Adrenal gland (tissue), 5 donors: Measurements from ENCODE around the gene NUDT22.

Experiments
- CTCF ChIP-seq, 6 experiments: fragments of 450-650 bp in 4 of 6; fragments of 200-600 bp in 2 of 6; sonication (generic) in 1 of 6; IDR thresholded peaks; 1 replicate in 5 of 6; 2 replicates in 1 of 6; pipeline versions ENCODE4 v1.5.1 to v1.8.0; 2016 to 2021; ENCODE audit warnings: antibody characterized with exemption in 6 of 6, mild to moderate bottlenecking in 2 of 6, moderate library complexity in 1 of 6
- POLR2A ChIP-seq, 2 donors: fragments of 450-650 bp; IDR thresholded peaks; one replicate each; pipeline ENCODE4 v1.6.1; 2017; ENCODE audit warnings: antibody characterized with exemption in 2 of 2, mild to moderate bottlenecking in 2 of 2, moderate library complexity in 1 of 2
- donor health status: DM: no; HTN: no; CAD: no.

- TF ChIP-seq CTCF (IDR thresholded peaks at IDR 0.05) (no peak), POLR2A (IDR thresholded peaks at IDR 0.05) (no peak)
These were observed 6.3 kb upstream of the NUDT22 start for GRCh38 chr11:64219755-64220154.
